Subcutaneous adipose tissue (tissue), 4 donors: ENCODE measurements around the gene ARHGEF25. TPM values are rescaled to one million over a fixed set of nuclear protein-coding genes. Genes with fewer than 3 reads are reported as not detected.

Experiments used
- CTCF ChIP-seq: fragments of 450-650 bp; IDR thresholded peaks from one replicate; pipeline ENCODE4 v1.5.1; 2016; ENCODE audit warnings: low read depth, mild to moderate bottlenecking, control low read depth, antibody characterized with exemption, moderate library complexity
- total RNA-seq, 4 donors: library from RNA; depleted of rRNA; stranded (reverse); fragments of >200 nt; gene quantifications; one replicate each; pipeline ENCODE4 v1.1.0, GENCODE V29; 2016

Gene ARHGEF25
- total RNA-seq, 4 donors from 2014 or later = 2.1 to 13.6 (median 8.9) TPM

DNA sequence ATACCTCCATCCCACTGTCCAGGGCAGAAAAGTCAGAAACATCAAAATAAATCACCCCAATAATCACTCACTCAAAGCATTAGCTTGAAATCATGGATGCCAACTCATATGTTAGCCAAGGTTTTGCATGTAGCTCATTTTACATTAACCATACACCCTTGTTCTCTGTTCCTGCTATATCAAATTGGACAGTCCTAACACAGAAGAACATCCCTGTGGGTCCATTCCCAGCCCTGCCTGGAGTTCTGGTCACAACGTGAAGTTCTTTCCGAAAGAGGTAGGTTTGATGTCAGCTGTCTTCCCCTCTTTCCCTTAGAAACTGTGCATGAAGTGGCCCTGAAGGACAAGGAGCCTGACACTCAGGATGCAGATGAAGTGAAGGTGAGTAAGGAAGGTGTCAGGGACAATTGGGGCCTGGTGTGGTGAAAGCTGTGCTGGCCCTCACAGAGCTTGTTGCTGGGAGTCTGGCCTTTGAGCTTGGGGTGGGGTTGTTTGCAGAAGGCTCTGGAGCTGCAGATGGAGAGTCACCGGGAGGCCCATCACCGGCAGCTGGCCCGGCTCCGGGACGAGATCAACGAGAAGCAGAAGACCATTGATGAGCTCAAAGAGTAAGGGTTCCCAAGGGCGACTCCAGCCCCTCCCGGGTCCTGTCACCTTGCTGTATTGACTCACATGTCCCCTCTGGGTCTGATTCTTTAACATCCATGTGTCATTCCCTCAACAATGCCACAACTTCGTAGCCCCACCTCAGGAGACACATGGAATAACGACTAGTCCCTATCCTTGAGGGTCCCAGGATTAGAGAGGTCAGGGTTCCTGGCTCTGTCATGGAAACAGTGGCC lies 35.2 kb upstream of the ARHGEF25 start:
- TF ChIP-seq CTCF = no peak

DNA sequence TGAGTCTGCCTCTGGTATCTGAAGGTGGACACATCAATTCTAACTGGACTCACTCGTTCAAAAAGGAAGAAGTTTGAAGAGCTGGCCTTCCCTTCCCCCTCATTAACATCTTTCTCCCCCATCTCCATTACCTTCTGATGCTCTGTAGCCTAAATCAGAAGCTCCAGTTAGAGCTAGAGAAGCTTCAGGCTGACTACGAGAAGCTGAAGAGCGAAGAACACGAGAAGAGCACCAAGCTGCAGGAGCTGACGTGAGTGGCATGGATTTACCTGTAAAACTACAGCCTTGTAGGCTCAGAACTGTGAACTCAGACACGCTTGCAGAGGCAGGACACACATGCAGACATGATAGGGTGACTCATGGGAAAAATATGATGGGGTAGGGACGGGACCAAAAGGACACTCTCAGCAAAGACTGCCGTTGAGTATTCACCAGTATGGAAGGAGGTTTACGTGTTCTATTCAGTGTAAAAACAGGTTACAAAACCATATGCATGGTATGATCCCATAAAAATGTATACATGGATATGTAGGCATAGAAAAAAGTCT lies 34.5 kb upstream of the ARHGEF25 start:
- TF ChIP-seq CTCF = no peak

- no peak for TF ChIP-seq CTCF
These were observed 33.1 kb upstream of the ARHGEF25 start for GRCh38 chr12:57577981-57578758.

DNA sequence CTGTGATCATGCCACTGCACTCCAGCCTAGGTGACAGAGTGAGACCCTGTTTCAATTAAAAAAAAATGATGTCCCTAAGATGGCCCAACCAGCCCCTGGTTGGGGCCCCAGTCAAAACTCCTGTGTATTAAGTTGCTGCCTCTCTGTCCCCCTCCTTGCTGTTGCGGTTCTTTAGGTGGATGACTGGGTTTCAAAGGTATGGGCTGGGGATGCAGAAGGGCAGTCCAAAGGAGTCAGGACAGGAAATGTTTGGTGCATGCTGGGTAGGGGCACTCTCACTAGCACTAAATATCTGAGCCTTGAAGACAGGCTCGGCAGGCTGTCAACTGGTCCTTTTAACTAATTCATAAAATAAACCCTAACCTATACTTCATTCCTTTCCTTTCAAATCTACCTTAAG lies 32.2 kb upstream of the ARHGEF25 start:
- TF ChIP-seq CTCF = no peak

- no peak for TF ChIP-seq CTCF
These were observed 31.4 kb upstream of the ARHGEF25 start for GRCh38 chr12:57579677-57580465.

DNA sequence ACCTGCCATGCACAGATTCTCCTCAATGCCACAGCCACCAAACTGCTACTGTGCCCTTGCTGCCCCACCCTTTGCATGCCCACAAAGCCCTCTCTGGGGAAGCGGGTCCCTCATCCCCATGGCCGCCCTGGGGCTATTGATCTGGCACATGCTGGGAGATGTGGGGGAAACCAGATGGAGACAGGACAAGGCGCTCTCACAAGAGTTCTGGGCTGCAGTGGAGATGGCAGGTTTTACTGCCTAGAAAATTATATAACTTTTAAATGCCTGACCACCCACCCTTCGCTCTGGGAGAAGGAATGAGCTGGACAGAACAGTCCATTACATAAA lies 30.8 kb upstream of the ARHGEF25 start:
- TF ChIP-seq CTCF = no peak
